Liver (tissue), 9 donors: ENCODE measurements around the gene CANX. TPM values are rescaled to one million over a fixed set of nuclear protein-coding genes. Genes with fewer than 3 reads are reported as not detected.
"Not testable (repeated sequence)": the region's sequence is repeated elsewhere in the genome, so short reads cannot be mapped to it uniquely, and the experiment has no call there.

Experiments
- DNase-seq: peaks from one replicate; pipeline ENCODE4 v3.0.0-alpha.2; 2017; ENCODE audit warnings: low spot score
- H3K27ac ChIP-seq, 2 donors: one replicate each; pipeline ENCODE4 v1.7.0; 2013; ENCODE audit warnings: inconsistent platforms in 2 of 2, low read length in 2 of 2, control low read depth in 1 of 2, low read depth in 1 of 2, mild to moderate bottlenecking in 1 of 2
- H3K27me3 ChIP-seq, 4 donors: one replicate each; pipeline versions ENCODE4 v1.6.1 to v1.7.0; 2013; ENCODE audit warnings: low read length in 3 of 4, inconsistent platforms in 1 of 4, mild to moderate bottlenecking in 1 of 4, moderate library complexity in 1 of 4; ENCODE audit not compliant: control insufficient read depth in 4 of 4, insufficient read depth in 4 of 4
- H3K36me3 ChIP-seq, 4 donors: one replicate each; pipeline versions ENCODE4 v1.6.1 to v1.7.0; 2013; ENCODE audit warnings: low read length in 3 of 4, mild to moderate bottlenecking in 3 of 4, low read depth in 1 of 4, moderate library complexity in 1 of 4; ENCODE audit not compliant: control insufficient read depth in 4 of 4, insufficient read depth in 3 of 4
- H3K4me1 ChIP-seq, 4 donors: one replicate each; pipeline versions ENCODE4 v1.6.1 to v1.7.0; 2013; ENCODE audit warnings: low read length in 3 of 4, mild to moderate bottlenecking in 3 of 4, moderate library complexity in 1 of 4; ENCODE audit not compliant: control insufficient read depth in 4 of 4, insufficient read depth in 4 of 4
- H3K4me3 ChIP-seq, 3 donors: one replicate each; pipeline versions ENCODE4 v1.6.1 to v1.7.0; 2013; ENCODE audit warnings: low read length in 3 of 3, control low read depth in 1 of 3, low read depth in 1 of 3, mild to moderate bottlenecking in 1 of 3
- H3K9ac ChIP-seq, 2 donors: one replicate each; pipeline ENCODE4 v1.7.0; 2013; ENCODE audit warnings: low read length in 2 of 2, mild to moderate bottlenecking in 2 of 2, moderate library complexity in 2 of 2, control low read depth in 1 of 2, low read depth in 1 of 2
- H3K9me3 ChIP-seq, 4 donors: one replicate each; pipeline versions ENCODE4 v1.6.1 to v1.7.0; 2013; ENCODE audit warnings: low read length in 3 of 4; ENCODE audit not compliant: control insufficient read depth in 4 of 4
- FOXA2 ChIP-seq: IDR thresholded peaks from 2 replicates; pipeline ENCODE4 v1.6.1; 2016; ENCODE audit warnings: antibody characterized with exemption
- HNF4G ChIP-seq: IDR thresholded peaks from 2 replicates; pipeline ENCODE4 v1.6.1; 2016; ENCODE audit warnings: antibody characterized with exemption
- RXRA ChIP-seq, 2 donors: IDR thresholded peaks; 2 replicates each; pipeline ENCODE4 v1.6.1; 2017 to 2018; ENCODE audit warnings: antibody characterized with exemption in 2 of 2, mild to moderate bottlenecking in 1 of 2
- YY1 ChIP-seq: IDR thresholded peaks from 2 replicates; pipeline ENCODE4 v1.6.1; 2016; ENCODE audit warnings: antibody characterized with exemption, mild to moderate bottlenecking
- WGBS: extraction: QIAGEN DNeasy Blood & Tissue Kit; methylation state at CpG from one replicate; pipeline ENCODE4 v1.1.7; 2013; 5-methylcytosine and 5-hydroxymethylcytosine counted together
- polyA plus RNA-seq, 2 donors: library from polyadenylated mRNA; stranded (reverse) in 1 of 2; unstranded in 1 of 2; fragments of 200-250 nt in 1 of 2; fragments of >200 nt in 1 of 2; fragmentation: Nextera tagmentation in 1 of 2; extraction: Ambion mirVana in 1 of 2; gene quantifications; one replicate each; pipeline versions ENCODE4 v1.2.1 to v1.2.3, GENCODE V29; 2013 to 2015
- total RNA-seq, 2 donors: library from RNA; depleted of rRNA; stranded (reverse); fragments of >200 nt; gene quantifications; one replicate each; pipeline ENCODE4 v1.2.3, GENCODE V29; 2014
- TF ChIP-seq, protein P1 (sequence below): IDR thresholded peaks from 2 replicates; pipeline ENCODE4 v1.6.1; 2016; ENCODE audit warnings: antibody characterized with exemption, mild to moderate bottlenecking
- TF ChIP-seq, protein P2 (sequence below): IDR thresholded peaks from 2 replicates; pipeline ENCODE4 v1.6.1; 2016; ENCODE audit warnings: antibody characterized with exemption
- donor health status: healthy.
- donor health status: healthy.
- donor health status: healthy.
- donor health status: healthy.
- donor health status: healthy.

The CANX gene, protein sequence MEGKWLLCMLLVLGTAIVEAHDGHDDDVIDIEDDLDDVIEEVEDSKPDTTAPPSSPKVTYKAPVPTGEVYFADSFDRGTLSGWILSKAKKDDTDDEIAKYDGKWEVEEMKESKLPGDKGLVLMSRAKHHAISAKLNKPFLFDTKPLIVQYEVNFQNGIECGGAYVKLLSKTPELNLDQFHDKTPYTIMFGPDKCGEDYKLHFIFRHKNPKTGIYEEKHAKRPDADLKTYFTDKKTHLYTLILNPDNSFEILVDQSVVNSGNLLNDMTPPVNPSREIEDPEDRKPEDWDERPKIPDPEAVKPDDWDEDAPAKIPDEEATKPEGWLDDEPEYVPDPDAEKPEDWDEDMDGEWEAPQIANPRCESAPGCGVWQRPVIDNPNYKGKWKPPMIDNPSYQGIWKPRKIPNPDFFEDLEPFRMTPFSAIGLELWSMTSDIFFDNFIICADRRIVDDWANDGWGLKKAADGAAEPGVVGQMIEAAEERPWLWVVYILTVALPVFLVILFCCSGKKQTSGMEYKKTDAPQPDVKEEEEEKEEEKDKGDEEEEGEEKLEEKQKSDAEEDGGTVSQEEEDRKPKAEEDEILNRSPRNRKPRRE
- total RNA-seq (100 to 1,000 TPM; 362 to 628 TPM), polyA plus RNA-seq (100 to 1,000 TPM; 129 to 266 TPM)

DNA sequence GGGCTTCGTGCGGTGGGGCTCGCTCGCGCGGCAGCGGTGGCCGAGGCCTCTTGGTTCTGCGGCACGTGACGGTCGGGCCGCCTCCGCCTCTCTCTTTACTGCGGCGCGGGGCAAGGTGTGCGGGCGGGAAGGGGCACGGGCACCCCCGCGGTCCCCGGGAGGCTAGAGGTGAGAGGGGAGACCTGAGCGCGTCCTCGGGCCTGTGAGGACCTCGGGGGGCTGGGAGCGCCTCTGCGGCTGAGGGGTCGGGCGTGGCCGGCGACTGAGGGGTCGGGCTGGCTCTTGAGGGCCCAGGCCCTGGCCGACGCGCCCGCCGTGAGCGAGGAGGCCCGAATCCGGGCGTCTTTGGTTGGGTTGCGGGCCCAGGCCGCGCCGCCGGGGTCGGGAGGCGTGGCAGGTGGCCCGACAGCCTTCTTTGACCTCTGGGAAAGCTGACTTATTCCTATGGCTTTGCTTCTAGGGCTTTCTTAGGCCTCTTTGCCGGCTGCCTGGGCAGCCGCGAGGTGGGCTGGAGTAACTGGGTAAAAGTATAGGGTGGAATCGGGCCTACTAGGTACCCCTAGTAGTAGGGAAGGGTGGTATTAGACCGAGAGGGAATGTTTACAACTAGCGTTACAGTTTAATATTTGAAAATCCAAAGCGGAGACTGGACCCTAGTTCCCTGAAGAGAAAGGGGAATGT is at the start of gene CANX:
TSS of gene CANX (plus strand) at position 33 of the 681 bp plus-strand sequence. CDS start 6,715 bp downstream, outside the sequence.
- no peak for DNase-seq
- H3K27me3 ChIP-seq = no peaks in the 10 kb centered on the region
- TF ChIP-seq, protein P1, sequence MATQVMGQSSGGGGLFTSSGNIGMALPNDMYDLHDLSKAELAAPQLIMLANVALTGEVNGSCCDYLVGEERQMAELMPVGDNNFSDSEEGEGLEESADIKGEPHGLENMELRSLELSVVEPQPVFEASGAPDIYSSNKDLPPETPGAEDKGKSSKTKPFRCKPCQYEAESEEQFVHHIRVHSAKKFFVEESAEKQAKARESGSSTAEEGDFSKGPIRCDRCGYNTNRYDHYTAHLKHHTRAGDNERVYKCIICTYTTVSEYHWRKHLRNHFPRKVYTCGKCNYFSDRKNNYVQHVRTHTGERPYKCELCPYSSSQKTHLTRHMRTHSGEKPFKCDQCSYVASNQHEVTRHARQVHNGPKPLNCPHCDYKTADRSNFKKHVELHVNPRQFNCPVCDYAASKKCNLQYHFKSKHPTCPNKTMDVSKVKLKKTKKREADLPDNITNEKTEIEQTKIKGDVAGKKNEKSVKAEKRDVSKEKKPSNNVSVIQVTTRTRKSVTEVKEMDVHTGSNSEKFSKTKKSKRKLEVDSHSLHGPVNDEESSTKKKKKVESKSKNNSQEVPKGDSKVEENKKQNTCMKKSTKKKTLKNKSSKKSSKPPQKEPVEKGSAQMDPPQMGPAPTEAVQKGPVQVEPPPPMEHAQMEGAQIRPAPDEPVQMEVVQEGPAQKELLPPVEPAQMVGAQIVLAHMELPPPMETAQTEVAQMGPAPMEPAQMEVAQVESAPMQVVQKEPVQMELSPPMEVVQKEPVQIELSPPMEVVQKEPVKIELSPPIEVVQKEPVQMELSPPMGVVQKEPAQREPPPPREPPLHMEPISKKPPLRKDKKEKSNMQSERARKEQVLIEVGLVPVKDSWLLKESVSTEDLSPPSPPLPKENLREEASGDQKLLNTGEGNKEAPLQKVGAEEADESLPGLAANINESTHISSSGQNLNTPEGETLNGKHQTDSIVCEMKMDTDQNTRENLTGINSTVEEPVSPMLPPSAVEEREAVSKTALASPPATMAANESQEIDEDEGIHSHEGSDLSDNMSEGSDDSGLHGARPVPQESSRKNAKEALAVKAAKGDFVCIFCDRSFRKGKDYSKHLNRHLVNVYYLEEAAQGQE = no peak
- TF ChIP-seq, protein P2, sequence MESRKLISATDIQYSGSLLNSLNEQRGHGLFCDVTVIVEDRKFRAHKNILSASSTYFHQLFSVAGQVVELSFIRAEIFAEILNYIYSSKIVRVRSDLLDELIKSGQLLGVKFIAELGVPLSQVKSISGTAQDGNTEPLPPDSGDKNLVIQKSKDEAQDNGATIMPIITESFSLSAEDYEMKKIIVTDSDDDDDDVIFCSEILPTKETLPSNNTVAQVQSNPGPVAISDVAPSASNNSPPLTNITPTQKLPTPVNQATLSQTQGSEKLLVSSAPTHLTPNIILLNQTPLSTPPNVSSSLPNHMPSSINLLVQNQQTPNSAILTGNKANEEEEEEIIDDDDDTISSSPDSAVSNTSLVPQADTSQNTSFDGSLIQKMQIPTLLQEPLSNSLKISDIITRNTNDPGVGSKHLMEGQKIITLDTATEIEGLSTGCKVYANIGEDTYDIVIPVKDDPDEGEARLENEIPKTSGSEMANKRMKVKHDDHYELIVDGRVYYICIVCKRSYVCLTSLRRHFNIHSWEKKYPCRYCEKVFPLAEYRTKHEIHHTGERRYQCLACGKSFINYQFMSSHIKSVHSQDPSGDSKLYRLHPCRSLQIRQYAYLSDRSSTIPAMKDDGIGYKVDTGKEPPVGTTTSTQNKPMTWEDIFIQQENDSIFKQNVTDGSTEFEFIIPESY = no peak
- TF ChIP-seq FOXA2 (no peak), RXRA (IDR thresholded peaks at IDR 0.05) (no peak), HNF4G (no peak), YY1 (no peak)
- no peaks in the 10 kb centered on the region for H3K9me3 ChIP-seq
- H3K4me1 ChIP-seq = peaks cover 3 to 29% (median 13%) of the 10 kb centered on the region in 4 donors
- peak within 1 kb of the TSS; percentile 87 to 100 for H3K9ac ChIP-seq
- WGBS = under 1% methylated on average over 58 of the region's 58 CpGs
- peak within 1 kb of the TSS; percentile 97 to 98 for H3K27ac ChIP-seq
- peak within 1 kb of the TSS; percentile 80 to 99 (median 87) for H3K4me3 ChIP-seq
- H3K36me3 ChIP-seq = peaks cover 2 to 9% (median 3%) of the 10 kb centered on the region in 4 donors

DNA sequence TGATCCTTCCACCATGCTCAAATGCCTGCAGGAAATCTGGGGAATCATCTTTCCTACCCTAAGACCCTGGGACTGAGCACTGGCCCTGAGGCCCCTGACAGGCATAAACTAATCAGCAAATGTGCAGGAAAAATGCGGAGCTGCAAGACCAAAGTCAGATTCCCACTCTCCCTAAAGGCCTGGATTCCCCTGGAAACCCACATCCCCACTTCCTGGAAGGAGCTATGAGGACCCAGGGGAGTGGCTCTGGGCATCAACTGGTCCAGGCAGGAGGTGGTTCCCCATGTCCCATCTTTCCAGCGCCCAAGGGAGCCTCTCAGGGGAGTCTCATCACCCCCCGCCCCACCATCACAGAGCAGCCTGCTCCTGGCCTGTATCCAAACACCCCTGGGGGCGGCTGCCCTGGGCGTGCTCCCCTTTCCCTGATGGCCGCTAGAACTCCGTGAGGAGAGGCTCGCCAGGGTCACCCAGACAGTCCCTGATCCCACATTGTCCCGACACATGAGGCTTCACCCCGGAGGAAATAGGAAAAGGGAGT is 49.5 kb upstream of the CANX start:
- not testable (repeated sequence) for DNase-seq, H3K4me3 ChIP-seq, H3K27ac ChIP-seq, H3K36me3 ChIP-seq, H3K9ac ChIP-seq, H3K4me1 ChIP-seq, H3K9me3 ChIP-seq, H3K27me3 ChIP-seq
- 83% methylated on average over 9 of the region's 10 CpGs for WGBS

DNA sequence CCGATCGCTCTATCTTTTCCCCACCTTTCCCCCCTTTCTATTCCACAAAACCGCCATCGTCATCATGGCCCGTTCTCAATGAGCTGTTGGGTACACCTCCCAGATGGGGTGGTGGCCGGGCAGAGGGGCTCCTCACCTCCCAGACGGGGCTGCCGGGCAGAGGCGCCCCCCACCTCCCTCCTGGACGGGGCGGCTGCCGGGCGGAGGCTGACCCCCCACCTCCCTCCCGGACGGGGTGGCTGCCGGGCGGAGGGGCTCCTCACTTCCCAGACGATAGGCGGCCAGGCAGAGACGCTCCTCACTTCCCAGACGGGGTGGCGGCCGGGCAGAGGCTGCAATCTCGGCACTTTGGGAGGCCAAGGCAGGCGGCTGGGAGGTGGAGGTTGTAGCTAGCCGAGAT is 48.5 kb upstream of the CANX start:
- H3K36me3 ChIP-seq, H3K4me1 ChIP-seq, H3K9me3 ChIP-seq, DNase-seq, H3K27me3 ChIP-seq, H3K9ac ChIP-seq, H3K27ac ChIP-seq, H3K4me3 ChIP-seq: not testable (repeated sequence)
- 96% methylated on average over 23 of the region's 26 CpGs for WGBS

DNA sequence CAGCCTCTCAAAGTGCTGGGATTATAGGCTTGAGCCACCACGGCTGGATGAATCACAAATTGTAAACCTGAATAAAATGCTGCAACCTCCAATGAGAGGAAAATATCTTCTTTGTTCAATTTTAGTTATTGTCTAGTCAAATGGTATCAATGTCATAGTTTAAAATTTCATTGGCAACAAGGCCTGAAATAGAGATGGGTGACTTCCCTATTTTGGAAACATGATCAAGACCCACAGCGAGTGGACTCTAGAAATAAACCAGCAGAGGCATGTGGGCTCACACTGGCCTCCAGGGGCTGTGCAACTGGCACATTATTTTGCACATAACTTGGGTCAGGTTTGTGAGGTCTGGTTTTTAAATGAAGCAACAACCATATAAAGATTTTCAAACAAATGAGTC is 45.6 kb upstream of the CANX start:
- H3K27me3 ChIP-seq, H3K4me3 ChIP-seq, H3K4me1 ChIP-seq, H3K36me3 ChIP-seq, H3K9ac ChIP-seq, DNase-seq, H3K27ac ChIP-seq, H3K9me3 ChIP-seq: not testable (repeated sequence)
- WGBS = 75% methylated on average over 2 of the region's 2 CpGs

DNA sequence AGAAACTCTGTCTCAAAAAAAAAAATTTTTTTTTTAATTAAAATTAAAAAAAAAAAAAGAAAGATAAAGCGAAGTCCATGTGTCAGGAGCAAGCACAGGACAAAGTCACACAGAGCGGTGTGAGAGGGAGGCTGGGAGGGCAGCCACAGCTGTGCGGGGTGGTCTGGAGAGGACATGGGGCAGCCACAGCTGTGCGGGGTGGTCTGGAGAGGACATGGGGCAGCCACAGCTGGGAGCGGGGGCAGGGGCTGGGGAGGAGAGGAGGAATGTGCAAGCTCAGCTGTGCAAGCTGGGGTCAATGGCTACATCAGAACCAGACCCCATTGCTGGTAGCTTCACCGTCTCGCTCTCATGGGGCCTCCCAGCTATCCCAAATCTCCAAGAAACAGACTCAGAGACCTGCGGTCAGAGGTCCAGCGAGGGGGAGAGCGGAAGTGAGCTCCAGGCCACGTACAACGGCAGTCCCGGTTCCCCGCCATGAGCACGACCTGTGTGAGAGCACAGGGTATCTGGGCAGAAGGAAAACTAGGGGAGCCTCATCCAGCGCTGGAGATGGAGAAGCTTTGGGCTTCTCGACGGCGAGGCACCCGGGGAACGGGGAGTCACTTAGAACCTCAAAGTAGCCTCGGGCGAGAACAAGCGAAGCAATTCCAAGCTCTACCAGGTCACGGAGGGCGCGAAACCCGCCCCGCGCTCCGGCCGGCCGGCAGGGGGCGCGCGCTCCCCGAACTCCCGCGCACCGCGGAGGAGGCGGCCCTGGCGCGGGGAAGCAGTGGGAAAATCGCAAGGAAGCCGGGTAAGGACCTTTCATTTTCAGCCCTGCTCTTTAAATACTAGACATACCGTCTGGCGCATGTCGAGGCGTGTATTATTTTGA is 41.2 kb upstream of the CANX start:
- not testable (repeated sequence) for H3K9me3 ChIP-seq, H3K27me3 ChIP-seq, H3K4me3 ChIP-seq, H3K36me3 ChIP-seq, H3K4me1 ChIP-seq, DNase-seq, H3K27ac ChIP-seq, H3K9ac ChIP-seq
- 18% methylated on average over 11 of the region's 50 CpGs for WGBS
